Dedifferentiated amniotic fluid mesenchymal stem cell (primary cell): ENCODE results near the gene MOB3C.
A peak's percentile ranks its signal among the peaks of the same experiment; 100 is the strongest.
"Not testable (repeated sequence)": the region's sequence is repeated elsewhere in the genome, so short reads cannot be mapped to it uniquely, and the experiment has no call there.

Experiments
- DNase-seq: peaks from one replicate; pipeline ENCODE4 v3.0.0-alpha.2; 2016; ENCODE audit errors: extremely low spot score

MOB3C gene

DNA sequence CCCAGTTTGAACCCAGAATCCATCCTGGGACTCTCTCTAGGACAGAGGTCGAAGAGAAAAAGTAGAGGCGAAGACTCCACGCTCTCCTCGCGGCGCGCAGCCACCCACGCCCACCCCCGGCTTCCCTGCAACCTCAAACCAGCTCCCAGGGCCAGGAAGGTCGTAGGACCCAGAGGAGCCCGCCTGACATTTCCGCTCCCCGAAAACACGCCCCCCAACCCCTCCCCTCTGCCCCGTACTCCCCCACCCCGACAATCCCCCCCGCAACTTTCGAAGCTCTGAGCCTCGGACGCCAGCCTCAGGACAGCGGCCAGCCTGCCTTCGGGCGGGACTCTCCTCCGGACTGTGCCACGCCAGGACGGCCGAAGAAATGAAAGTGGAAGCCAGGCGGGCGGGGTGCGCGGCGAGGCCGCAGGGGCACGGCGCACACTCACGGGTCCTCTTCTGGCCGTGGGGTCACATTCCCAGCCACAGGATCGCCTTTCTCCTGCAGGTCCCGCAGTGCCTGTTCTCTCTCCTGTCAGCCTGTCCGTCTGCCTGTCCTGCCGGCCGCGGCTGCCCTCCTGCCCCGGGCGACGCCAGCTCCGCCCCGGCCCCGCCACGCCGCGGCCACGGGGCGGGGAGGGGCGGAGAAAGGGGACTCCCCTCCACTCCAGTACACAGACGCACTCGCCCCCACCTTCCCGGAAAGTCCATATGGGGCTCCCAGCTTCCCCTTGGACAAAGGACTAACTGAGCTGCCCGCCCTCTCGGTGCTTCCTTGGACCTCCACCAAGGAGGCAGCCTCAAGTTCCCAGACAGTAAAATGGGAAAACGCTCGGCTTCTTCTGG lies at the start of gene MOB3C:
MOB3C (minus strand) TSS at position 535 of the 831 bp plus-strand sequence. CDS start 3,490 bp downstream, outside the sequence.
- DNase-seq, result peak; percentile 60

- DNase-seq, result no peak
These were observed 49.4 kb upstream of the MOB3C start for GRCh38 chr1:46665983-46666382.

GRCh38 chr1:46662919-46663318 lies 46.3 kb upstream of the MOB3C start:
- DNase-seq, result not testable (repeated sequence)

GRCh38 chr1:46660116-46660515 lies 43.5 kb upstream of the MOB3C start:
- not testable (repeated sequence) for DNase-seq

DNA sequence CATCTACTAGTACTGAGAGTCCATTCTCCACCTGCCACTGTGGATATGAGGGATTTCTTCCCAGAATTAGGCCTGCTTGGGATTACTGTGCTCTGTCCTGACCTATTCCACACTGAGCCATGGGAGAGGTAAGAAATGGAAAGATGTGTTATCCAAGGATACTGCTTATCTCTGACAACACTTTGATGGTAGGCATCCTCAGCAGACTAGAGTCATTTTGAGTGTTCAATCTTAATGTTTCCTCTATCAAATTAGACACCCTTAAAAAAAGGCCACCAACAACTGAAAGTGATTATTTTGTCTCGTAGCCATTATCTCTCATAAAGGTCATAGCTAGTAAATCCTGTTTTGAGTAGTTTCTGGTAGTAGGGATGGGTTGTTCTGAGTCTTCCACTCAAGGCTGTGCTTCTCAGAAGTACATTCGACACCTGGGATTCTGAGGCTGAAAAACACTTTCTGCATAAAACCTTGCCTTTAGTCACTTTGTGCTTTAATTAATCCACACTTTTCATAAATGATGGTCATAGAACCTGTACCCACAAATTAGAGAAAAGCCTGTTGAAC lies 42.8 kb upstream of the MOB3C start:
- DNase-seq, result no peak

- DNase-seq, result no peak
These were observed 41.2 kb upstream of the MOB3C start for GRCh38 chr1:46657775-46658174.

GRCh38 chr1:46656643-46657042 lies 40.0 kb upstream of the MOB3C start:
- DNase-seq, result no peak

GRCh38 chr1:46655848-46656247 lies 39.2 kb upstream of the MOB3C start:
- DNase-seq, result no peak

GRCh38 chr1:46654698-46655097 lies 38.1 kb upstream of the MOB3C start:
- DNase-seq, result not testable (repeated sequence)

DNA sequence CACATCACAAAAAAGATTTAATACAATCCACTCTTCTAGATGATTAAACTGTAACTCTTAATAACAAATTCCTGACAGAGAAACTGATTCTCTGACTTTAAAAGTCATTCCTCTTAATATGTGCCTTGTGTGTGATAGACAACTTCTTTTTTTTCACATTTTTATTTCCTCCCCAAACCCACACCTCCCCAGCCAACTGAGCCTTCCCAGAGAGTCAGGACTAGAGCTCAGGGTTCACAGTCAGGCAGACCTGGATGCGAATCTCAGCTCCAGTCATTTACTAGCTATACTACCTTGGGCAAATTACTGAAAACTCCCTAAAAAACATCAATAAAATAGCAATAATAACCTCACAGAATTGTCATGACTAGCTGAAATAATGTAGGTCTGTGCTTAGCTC lies 37.4 kb upstream of the MOB3C start:
- DNase-seq, result no peak

DNA sequence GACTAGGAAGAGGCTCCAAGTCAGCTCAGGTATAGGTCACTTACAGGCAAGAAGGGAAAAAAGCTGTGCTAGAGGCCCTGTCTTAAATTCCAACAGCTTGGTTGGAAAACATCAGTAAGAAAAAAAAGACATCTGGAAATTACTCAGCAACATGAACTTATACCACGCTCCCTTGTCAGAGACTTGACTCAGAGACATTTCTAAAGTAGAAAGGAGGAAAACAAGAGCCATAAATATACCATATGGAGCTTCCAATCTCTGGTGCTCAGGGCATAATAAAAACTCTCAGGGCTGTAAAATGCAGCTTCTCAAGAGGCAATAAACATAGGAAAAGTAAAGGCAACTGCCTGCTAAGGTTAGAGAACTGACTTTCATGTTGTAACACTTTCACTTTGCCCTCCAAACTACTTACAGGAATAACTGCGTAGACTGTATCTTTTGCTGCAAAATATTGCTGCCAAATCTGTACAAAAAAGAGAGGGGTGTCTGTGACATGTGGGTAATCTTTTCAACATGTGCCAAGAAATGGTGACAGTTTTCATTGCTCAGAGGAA lies 36.9 kb upstream of the MOB3C start:
- DNase-seq, result no peak

GRCh38 chr1:46652321-46653100 lies 35.9 kb upstream of the MOB3C start:
- no peak for DNase-seq

GRCh38 chr1:46651152-46651551 lies 34.5 kb upstream of the MOB3C start:
- not testable (repeated sequence) for DNase-seq

DNA sequence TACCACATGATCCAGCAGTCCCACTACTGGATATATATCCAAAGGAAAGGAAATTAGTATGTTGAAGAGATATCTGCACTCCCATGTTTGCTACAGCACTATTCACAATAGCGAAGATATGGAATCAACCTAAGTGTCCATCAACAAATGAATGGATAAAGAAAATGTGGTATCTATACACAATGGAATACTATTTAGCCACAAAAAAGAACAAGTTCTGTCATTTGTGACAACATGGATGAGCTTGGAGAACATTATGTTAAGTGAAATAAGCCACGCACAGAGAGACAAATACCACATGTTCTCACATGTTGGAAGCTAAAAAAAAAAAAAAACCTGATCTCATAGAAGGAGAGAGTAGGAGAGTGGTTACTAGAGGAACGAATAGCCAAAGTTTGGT lies 33.9 kb upstream of the MOB3C start:
- DNase-seq, result no peak

GRCh38 chr1:46649764-46650163 lies 33.2 kb upstream of the MOB3C start:
- DNase-seq, result no peak

DNA sequence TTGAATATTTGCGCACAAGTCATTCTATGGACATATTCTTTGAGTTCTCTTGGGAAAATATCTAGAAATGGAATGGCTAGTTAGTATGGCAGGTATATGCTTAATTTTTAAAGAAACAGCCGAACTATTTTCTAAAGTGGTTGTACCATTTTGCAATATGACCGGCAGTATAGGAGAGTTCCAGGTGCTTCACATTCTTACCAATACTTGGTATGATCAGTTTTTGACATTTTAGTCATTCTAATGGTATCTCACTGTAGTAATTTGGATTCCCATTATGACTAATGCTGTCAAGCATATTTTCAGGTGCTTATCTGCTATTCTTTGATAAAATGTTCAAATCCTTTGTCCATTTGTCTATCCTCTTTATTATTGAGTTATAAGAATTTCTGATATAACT lies 31.0 kb upstream of the MOB3C start:
- DNase-seq, result no peak

- DNase-seq, result no peak
These were observed 30.2 kb upstream of the MOB3C start for GRCh38 chr1:46646844-46647243.

DNA sequence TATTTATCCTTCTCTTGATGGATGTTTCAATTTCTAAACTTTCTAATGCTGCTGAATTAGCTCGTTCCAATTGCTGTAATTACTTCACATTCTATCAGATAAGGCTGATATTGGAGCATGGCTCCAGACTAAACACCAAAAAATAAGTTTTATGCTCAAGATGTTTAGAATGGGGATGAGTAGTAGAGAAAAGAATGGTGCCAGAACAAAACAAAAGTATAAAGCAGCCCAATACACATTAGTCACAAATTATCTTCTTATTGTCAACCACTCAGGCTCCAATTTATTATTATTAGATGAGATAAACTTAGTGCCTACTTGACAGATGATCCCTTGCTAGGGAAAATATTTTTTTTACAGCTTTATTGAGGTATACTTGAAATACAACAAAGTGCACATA lies 29.7 kb upstream of the MOB3C start:
- no peak for DNase-seq

DNA sequence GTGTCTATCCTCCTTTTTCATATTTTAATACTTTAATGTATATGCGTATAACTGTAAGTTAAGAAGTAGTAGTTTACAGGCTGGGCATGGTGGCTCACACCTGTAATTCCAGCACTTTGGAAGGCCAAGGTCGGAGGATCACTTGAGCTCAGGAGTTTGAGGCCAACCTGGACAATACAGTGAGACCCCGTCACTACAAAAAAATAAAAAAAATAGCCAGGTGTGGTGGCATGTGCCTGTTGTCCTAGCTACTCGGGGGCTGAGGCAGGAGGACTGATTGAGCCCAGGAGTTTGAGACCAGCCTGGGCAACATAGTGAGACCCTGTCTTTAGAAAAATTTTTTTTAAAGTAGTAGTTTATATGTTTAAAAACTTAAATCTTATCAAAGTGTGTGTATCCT lies 29.2 kb upstream of the MOB3C start:
- no peak for DNase-seq

GRCh38 chr1:46643368-46643775 lies 26.8 kb upstream of the MOB3C start:
- DNase-seq, result peak; percentile 49

GRCh38 chr1:46642115-46642680 lies 25.6 kb upstream of the MOB3C start:
- DNase-seq, result no peak

GRCh38 chr1:46639547-46639946 lies 22.9 kb upstream of the MOB3C start:
- no peak for DNase-seq
